Measurements from ENCODE around the gene RTL5. TPM values are rescaled to one million over a fixed set of nuclear protein-coding genes. Genes with fewer than 3 reads are reported as not detected.
A peak's percentile ranks its signal among the peaks of the same experiment; 100 is the strongest.

Gene RTL5
- total RNA-seq, 5 donors from 2014 or later (not counting 1 experiment from before 2014, with no cell fraction given), result 0.98 to 8.7 (median 3.4) TPM

- Mint-ChIP-seq H3K27ac (peak overlapping the region; percentile 5 to 61), H3K27me3 (peaks cover 7 to 35% of the 10 kb centered on the region in 2 donors), H3K4me1 (peaks cover 17 to 66% (median 52%) of the 10 kb centered on the region in 3 donors), H3K36me3 (peaks cover 6% of the 10 kb centered on the region), H3K4me3 (no peak overlapping the region), H3K9me3 (no peaks in the 10 kb centered on the region)
- ATAC-seq (replicated peaks in 1 of 4) (peak; percentile 77 to 85 (median 80)), DNase-seq (peak; percentile 47 to 88 (median 74))
- peaks cover 0 to 61% of the 10 kb centered on the region in 2 experiments for H3K4me1 ChIP-seq (ENCODE audit: control insufficient read depth in 1 of 2, extremely low read depth in 1 of 2, insufficient read depth in 2 of 2, low read length in 2 of 2)
- H3K36me3 ChIP-seq (ENCODE audit: control insufficient read depth in 2 of 2, extremely low read depth in 1 of 2, insufficient read depth in 1 of 2, low read length in 1 of 2), result no peaks in the 10 kb centered on the region
- no peak overlapping the region for H3K27ac ChIP-seq (ENCODE audit: low read length)
- H3K9me3 ChIP-seq, result no peaks in the 10 kb centered on the region
- WGBS (ENCODE audit: insufficient coverage), result 20% methylated on average over 1 of the region's 9 CpGs
- H3K4me3 ChIP-seq (ENCODE audit: control insufficient read depth in 1 of 2, extremely low read depth in 1 of 2, low read length in 1 of 2), result no peak overlapping the region
- H3K27me3 ChIP-seq (replicated peaks in 1 of 2; ENCODE audit: control insufficient read depth in 2 of 2, extremely low read depth in 1 of 2, insufficient read depth in 2 of 2, low read length in 1 of 2), result peaks cover 0 to 12% of the 10 kb centered on the region in 2 experiments
- CTCF ChIA-PET, result interaction anchor here (0.7 to 3.3 kb wide), 11 partner anchors 15 to 128 kb away, joined by 3 to 20 read pairs (median 3); no protein-coding TSS in a partner anchor
- POLR2A ChIA-PET, result no interaction called here
Measured at GRCh38 chrX:72126539-72127140, 5.1 kb downstream of the RTL5 start.

- peaks cover 0 to 7% of the 10 kb centered on the region in 2 experiments for H3K27me3 ChIP-seq (replicated peaks in 1 of 2; ENCODE audit: control insufficient read depth in 2 of 2, extremely low read depth in 1 of 2, insufficient read depth in 2 of 2, low read length in 1 of 2)
- WGBS (ENCODE audit: insufficient coverage), result no CpG with 5 or more reads among the region's 3 CpGs
- CTCF ChIA-PET, result interaction anchor here (0.8 to 3.3 kb wide), 4 partner anchors 32 to 128 kb away, joined by 3 to 20 read pairs (median 10); no protein-coding TSS in a partner anchor
- H3K9me3 ChIP-seq, result no peaks in the 10 kb centered on the region
- ATAC-seq (replicated peaks in 1 of 4) (no peak), DNase-seq (no peak)
- no peak overlapping the region for H3K27ac ChIP-seq (ENCODE audit: low read length)
- Mint-ChIP-seq H3K27me3 (peaks cover 7 to 35% of the 10 kb centered on the region in 2 donors), H3K9me3 (no peaks in the 10 kb centered on the region), H3K4me1 (peaks cover 21 to 70% (median 58%) of the 10 kb centered on the region in 3 donors), H3K27ac (no peak overlapping the region), H3K36me3 (peaks cover 6% of the 10 kb centered on the region), H3K4me3 (no peak overlapping the region)
- POLR2A ChIA-PET, result no interaction called here
- no peaks in the 10 kb centered on the region for H3K36me3 ChIP-seq (ENCODE audit: control insufficient read depth in 2 of 2, extremely low read depth in 1 of 2, insufficient read depth in 1 of 2, low read length in 1 of 2)
- peaks cover 0 to 63% of the 10 kb centered on the region in 2 experiments for H3K4me1 ChIP-seq (ENCODE audit: control insufficient read depth in 1 of 2, extremely low read depth in 1 of 2, insufficient read depth in 2 of 2, low read length in 2 of 2)
- no peak overlapping the region for H3K4me3 ChIP-seq (ENCODE audit: control insufficient read depth in 1 of 2, extremely low read depth in 1 of 2, low read length in 1 of 2)
Measured at GRCh38 chrX:72126048-72126415, 5.7 kb downstream of the RTL5 start.

GRCh38 chrX:72125331-72126047 lies 6.2 kb downstream of the RTL5 start:
- H3K9me3 ChIP-seq, result no peaks in the 10 kb centered on the region
- Mint-ChIP-seq H3K4me3 (no peak overlapping the region), H3K36me3 (peaks cover 6% of the 10 kb centered on the region), H3K27me3 (peaks cover 7 to 34% of the 10 kb centered on the region in 2 donors), H3K4me1 (peaks cover 27 to 75% (median 62%) of the 10 kb centered on the region in 3 donors), H3K27ac (peak overlapping the region; percentile 40 to 89), H3K9me3 (no peaks in the 10 kb centered on the region)
- H3K36me3 ChIP-seq (ENCODE audit: control insufficient read depth in 2 of 2, extremely low read depth in 1 of 2, insufficient read depth in 1 of 2, low read length in 1 of 2), result no peaks in the 10 kb centered on the region
- peaks cover 0 to 64% of the 10 kb centered on the region in 2 experiments for H3K4me1 ChIP-seq (ENCODE audit: control insufficient read depth in 1 of 2, extremely low read depth in 1 of 2, insufficient read depth in 2 of 2, low read length in 2 of 2)
- ChIA-PET POLR2A (no interaction called here), CTCF (interaction anchor here (0.8 to 3.3 kb wide), 4 partner anchors 20 to 128 kb away, joined by 4 to 20 read pairs (median 10); no protein-coding TSS in a partner anchor)
- no peak overlapping the region for H3K27ac ChIP-seq (ENCODE audit: low read length)
- no CpG with 5 or more reads among the region's 6 CpGs for WGBS (ENCODE audit: insufficient coverage)
- no peak for DNase-seq
- H3K27me3 ChIP-seq (replicated peaks in 1 of 2; ENCODE audit: control insufficient read depth in 2 of 2, extremely low read depth in 1 of 2, insufficient read depth in 2 of 2, low read length in 1 of 2), result peaks cover 0 to 3% of the 10 kb centered on the region in 2 experiments
- ATAC-seq (replicated peaks in 1 of 4), result no peak
- no peak overlapping the region for H3K4me3 ChIP-seq (ENCODE audit: control insufficient read depth in 1 of 2, extremely low read depth in 1 of 2, low read length in 1 of 2)

DNA sequence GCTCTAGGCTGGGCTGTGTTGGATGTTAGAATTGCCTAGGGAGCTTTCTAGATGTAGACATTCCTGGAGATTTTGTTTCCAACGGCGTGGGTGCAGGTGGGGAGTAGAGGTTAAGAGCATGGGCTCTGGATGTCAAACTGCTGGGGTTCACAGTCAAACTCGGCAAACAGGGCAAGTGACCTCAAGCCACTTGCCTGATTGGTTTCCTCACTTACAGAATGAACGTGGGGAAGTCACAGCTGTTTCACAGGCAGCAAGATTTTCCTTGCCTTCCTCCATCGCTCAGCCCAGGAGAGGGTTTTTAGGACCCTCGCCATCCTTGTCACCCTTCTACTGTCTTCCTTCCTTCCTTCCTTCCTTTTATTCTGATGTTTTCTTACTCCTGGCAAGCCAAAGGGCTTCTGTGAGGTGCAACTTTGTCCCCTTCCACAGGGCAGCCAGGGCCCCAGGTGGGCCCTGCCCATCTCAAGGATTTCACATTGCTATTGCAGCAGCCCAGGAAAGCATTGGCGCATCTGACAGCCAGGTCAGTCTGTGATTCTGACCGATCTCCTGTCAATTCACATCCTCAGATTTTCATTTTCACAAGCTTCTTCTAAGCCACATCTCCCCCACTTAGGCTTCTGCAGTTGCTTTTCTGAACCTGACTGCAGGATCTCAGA lies 7.0 kb downstream of the RTL5 start:
- ChIA-PET CTCF (interaction anchor here (0.8 to 3.3 kb wide), 4 partner anchors 19 to 127 kb away, joined by 4 to 20 read pairs (median 10); no protein-coding TSS in a partner anchor), POLR2A (no interaction called here)
- Histone ChIP-seq H3K9me3 (no peaks in the 10 kb centered on the region), H3K4me3 (ENCODE audit: control insufficient read depth in 1 of 2, extremely low read depth in 1 of 2, low read length in 1 of 2) (no peak overlapping the region), H3K27me3 (replicated peaks in 1 of 2; ENCODE audit: control insufficient read depth in 2 of 2, extremely low read depth in 1 of 2, insufficient read depth in 2 of 2, low read length in 1 of 2) (no peaks in the 10 kb centered on the region), H3K27ac (ENCODE audit: low read length) (no peak overlapping the region), H3K36me3 (ENCODE audit: control insufficient read depth in 2 of 2, extremely low read depth in 1 of 2, insufficient read depth in 1 of 2, low read length in 1 of 2) (no peaks in the 10 kb centered on the region), H3K4me1 (ENCODE audit: control insufficient read depth in 1 of 2, extremely low read depth in 1 of 2, insufficient read depth in 2 of 2, low read length in 2 of 2) (peaks cover 0 to 63% of the 10 kb centered on the region in 2 experiments)
- H3K9me3 Mint-ChIP-seq, result no peaks in the 10 kb centered on the region
- DNase-seq (no peak), ATAC-seq (replicated peaks in 1 of 4) (no peak)
- no peak overlapping the region for H3K4me3 Mint-ChIP-seq
- 83% methylated on average over 4 of the region's 8 CpGs for WGBS (ENCODE audit: insufficient coverage)
- H3K36me3 Mint-ChIP-seq, result peaks cover 6% of the 10 kb centered on the region
- peak overlapping the region; percentile 40 to 89 for H3K27ac Mint-ChIP-seq
- H3K4me1 Mint-ChIP-seq, result peaks cover 25 to 79% (median 64%) of the 10 kb centered on the region in 3 donors
- peaks cover 7 to 37% of the 10 kb centered on the region in 2 donors for H3K27me3 Mint-ChIP-seq

DNA sequence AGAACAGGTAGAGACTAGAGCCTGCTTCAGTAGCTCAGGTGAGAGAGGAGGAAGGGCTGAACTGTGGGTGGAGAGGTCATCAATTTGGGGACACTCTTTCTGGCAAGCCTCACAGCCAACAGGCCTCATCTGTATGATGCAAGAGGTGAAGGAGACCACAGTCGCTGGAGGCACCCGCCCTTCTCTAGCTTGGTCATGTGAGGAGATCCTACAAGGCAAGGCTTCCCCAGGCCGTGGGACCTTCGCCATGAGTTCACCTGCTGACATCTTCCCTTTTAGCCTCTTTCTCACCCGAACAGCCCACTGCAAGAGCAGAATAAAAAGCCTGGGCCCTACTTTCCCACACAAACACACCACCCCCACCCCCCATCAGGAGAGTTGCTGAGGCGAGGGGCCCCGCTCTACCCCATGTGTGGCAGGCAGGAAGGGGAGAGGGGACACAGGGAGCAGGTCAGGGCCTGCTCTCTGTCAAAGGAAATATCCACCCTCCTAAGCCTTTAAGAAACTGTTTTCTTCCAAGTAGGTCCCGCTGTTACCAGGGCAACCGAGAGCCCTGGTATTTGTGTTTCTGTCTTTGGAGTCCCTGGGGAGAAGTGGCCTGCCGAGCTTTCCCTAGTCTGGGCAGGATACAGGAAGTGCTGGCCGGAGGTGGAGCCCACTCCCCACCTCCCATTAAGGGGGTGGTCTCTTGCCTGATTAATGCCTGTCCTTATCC lies 8.1 kb downstream of the RTL5 start:
- ChIA-PET CTCF (no interaction called here), POLR2A (no interaction called here)
- peaks cover 0 to 63% of the 10 kb centered on the region in 2 experiments for H3K4me1 ChIP-seq (ENCODE audit: control insufficient read depth in 1 of 2, extremely low read depth in 1 of 2, insufficient read depth in 2 of 2, low read length in 2 of 2)
- peak overlapping the region; percentile 56 to 90 for H3K27ac Mint-ChIP-seq
- peaks cover 3% of the 10 kb centered on the region for H3K36me3 Mint-ChIP-seq
- no peaks in the 10 kb centered on the region for H3K9me3 Mint-ChIP-seq
- no peak for DNase-seq
- WGBS (ENCODE audit: insufficient coverage), result no CpG with 5 or more reads among the region's 11 CpGs
- H3K27me3 ChIP-seq (replicated peaks in 1 of 2; ENCODE audit: control insufficient read depth in 2 of 2, extremely low read depth in 1 of 2, insufficient read depth in 2 of 2, low read length in 1 of 2), result no peaks in the 10 kb centered on the region
- H3K36me3 ChIP-seq (ENCODE audit: control insufficient read depth in 2 of 2, extremely low read depth in 1 of 2, insufficient read depth in 1 of 2, low read length in 1 of 2), result no peaks in the 10 kb centered on the region
- peaks cover 2 to 31% of the 10 kb centered on the region in 2 donors for H3K27me3 Mint-ChIP-seq
- no peak overlapping the region for H3K4me3 Mint-ChIP-seq
- no peak for ATAC-seq (replicated peaks in 1 of 4)
- no peaks in the 10 kb centered on the region for H3K9me3 ChIP-seq
- peak overlapping the region; percentile 73 for H3K27ac ChIP-seq (ENCODE audit: low read length)
- peaks cover 18 to 71% (median 61%) of the 10 kb centered on the region in 3 donors for H3K4me1 Mint-ChIP-seq
- H3K4me3 ChIP-seq (ENCODE audit: control insufficient read depth in 1 of 2, extremely low read depth in 1 of 2, low read length in 1 of 2), result no peak overlapping the region
